Measurements from ENCODE around the gene UBR3.

UBR3 gene

GRCh38 chr2:170076189-170076588, 248.9 kb downstream of the UBR3 start:
- no peak for TF ChIP-seq FOXP2 (optimal IDR thresholded peaks at IDR 0.05; ENCODE audit: borderline replicate concordance, extremely low read depth, extremely low read length, insufficient read depth)
- TF ChIP-seq POLR2AphosphoS5 (IDR thresholded peaks at IDR 0.05; ENCODE audit: low read depth, low read length), result no peak
- no peak for TF ChIP-seq SIN3A (IDR thresholded peaks at IDR 0.05; ENCODE audit: borderline replicate concordance, insufficient read depth, low read length)
- no peak for TF ChIP-seq TAF1 (IDR thresholded peaks at IDR 0.05; ENCODE audit: borderline replicate concordance, insufficient read depth, low read length)
- no peak for TF ChIP-seq REST (IDR thresholded peaks at IDR 0.05; ENCODE audit: insufficient read depth in 1 of 2, low read depth in 2 of 2, low read length in 2 of 2)

- TF ChIP-seq SIN3A (IDR thresholded peaks at IDR 0.05; ENCODE audit: borderline replicate concordance, insufficient read depth, low read length), result no peak
- TF ChIP-seq TAF1 (IDR thresholded peaks at IDR 0.05; ENCODE audit: borderline replicate concordance, insufficient read depth, low read length), result no peak
- no peak for TF ChIP-seq FOXP2 (optimal IDR thresholded peaks at IDR 0.05; ENCODE audit: borderline replicate concordance, extremely low read depth, extremely low read length, insufficient read depth)
- TF ChIP-seq POLR2AphosphoS5 (IDR thresholded peaks at IDR 0.05; ENCODE audit: low read depth, low read length), result no peak
- TF ChIP-seq REST (IDR thresholded peaks at IDR 0.05; ENCODE audit: insufficient read depth in 1 of 2, low read depth in 2 of 2, low read length in 2 of 2), result no peak
Observed at GRCh38 chr2:170077830-170078569, 250.7 kb downstream of the UBR3 start.

- TF ChIP-seq TAF1 (IDR thresholded peaks at IDR 0.05; ENCODE audit: borderline replicate concordance, insufficient read depth, low read length) (no peak), FOXP2 (optimal IDR thresholded peaks at IDR 0.05; ENCODE audit: borderline replicate concordance, extremely low read depth, extremely low read length, insufficient read depth) (no peak), REST (IDR thresholded peaks at IDR 0.05; ENCODE audit: insufficient read depth in 1 of 2, low read depth in 2 of 2, low read length in 2 of 2) (no peak), POLR2AphosphoS5 (IDR thresholded peaks at IDR 0.05; ENCODE audit: low read depth, low read length) (no peak), SIN3A (IDR thresholded peaks at IDR 0.05; ENCODE audit: borderline replicate concordance, insufficient read depth, low read length) (no peak)
Observed at GRCh38 chr2:170084820-170085491, 257.7 kb downstream of the UBR3 start.

- TF ChIP-seq POLR2AphosphoS5 (IDR thresholded peaks at IDR 0.05; ENCODE audit: low read depth, low read length) (no peak), SIN3A (IDR thresholded peaks at IDR 0.05; ENCODE audit: borderline replicate concordance, insufficient read depth, low read length) (no peak), TAF1 (IDR thresholded peaks at IDR 0.05; ENCODE audit: borderline replicate concordance, insufficient read depth, low read length) (no peak), FOXP2 (optimal IDR thresholded peaks at IDR 0.05; ENCODE audit: borderline replicate concordance, extremely low read depth, extremely low read length, insufficient read depth) (no peak), REST (IDR thresholded peaks at IDR 0.05; ENCODE audit: insufficient read depth in 1 of 2, low read depth in 2 of 2, low read length in 2 of 2) (no peak)
Observed at GRCh38 chr2:170086117-170086688, 258.9 kb downstream of the UBR3 start.

Data from PFSK-1 (cell line).